Suprapubic skin (tissue), 4 donors: ENCODE results near the gene CATSPER1.

Experiments used
- CTCF ChIP-seq, 2 donors: fragments of 200-600 bp in 1 of 2; fragments of 450-650 bp in 1 of 2; sonication (generic) in 1 of 2; IDR thresholded peaks; one replicate each; pipeline ENCODE4 v1.5.1; 2016 to 2019; ENCODE audit warnings: antibody characterized with exemption in 2 of 2, mild to moderate bottlenecking in 1 of 2, moderate library complexity in 1 of 2
- EP300 ChIP-seq: sonication (generic); formaldehyde crosslinking; IDR thresholded peaks from one replicate; pipeline ENCODE4 v1.6.1; 2017; ENCODE audit warnings: antibody characterized with exemption
- POLR2AphosphoS5 ChIP-seq, 3 donors: sonication (generic); formaldehyde crosslinking; IDR thresholded peaks; one replicate each; pipeline ENCODE4 v1.6.1; 2017; ENCODE audit warnings: antibody characterized with exemption in 3 of 3

- TF ChIP-seq EP300 (no peak), CTCF (IDR thresholded peaks at IDR 0.05) (no peak), POLR2AphosphoS5 (IDR thresholded peaks at IDR 0.05) (no peak)
Observed at GRCh38 chr11:65976216-65977176, 49.8 kb downstream of the CATSPER1 start.
